ENCODE data around the gene SRGAP2C.
"Not testable (repeated sequence)": the region's sequence is repeated elsewhere in the genome, so short reads cannot be mapped to it uniquely, and the experiment has no call there.

The SRGAP2C gene

GRCh38 chr1:121187914-121188313, 3.1 kb downstream of the SRGAP2C start:
- DNase-seq, result not testable (repeated sequence)

- not testable (repeated sequence) for DNase-seq
Measured at GRCh38 chr1:121192512-121192911, 7.7 kb downstream of the SRGAP2C start.

DNA sequence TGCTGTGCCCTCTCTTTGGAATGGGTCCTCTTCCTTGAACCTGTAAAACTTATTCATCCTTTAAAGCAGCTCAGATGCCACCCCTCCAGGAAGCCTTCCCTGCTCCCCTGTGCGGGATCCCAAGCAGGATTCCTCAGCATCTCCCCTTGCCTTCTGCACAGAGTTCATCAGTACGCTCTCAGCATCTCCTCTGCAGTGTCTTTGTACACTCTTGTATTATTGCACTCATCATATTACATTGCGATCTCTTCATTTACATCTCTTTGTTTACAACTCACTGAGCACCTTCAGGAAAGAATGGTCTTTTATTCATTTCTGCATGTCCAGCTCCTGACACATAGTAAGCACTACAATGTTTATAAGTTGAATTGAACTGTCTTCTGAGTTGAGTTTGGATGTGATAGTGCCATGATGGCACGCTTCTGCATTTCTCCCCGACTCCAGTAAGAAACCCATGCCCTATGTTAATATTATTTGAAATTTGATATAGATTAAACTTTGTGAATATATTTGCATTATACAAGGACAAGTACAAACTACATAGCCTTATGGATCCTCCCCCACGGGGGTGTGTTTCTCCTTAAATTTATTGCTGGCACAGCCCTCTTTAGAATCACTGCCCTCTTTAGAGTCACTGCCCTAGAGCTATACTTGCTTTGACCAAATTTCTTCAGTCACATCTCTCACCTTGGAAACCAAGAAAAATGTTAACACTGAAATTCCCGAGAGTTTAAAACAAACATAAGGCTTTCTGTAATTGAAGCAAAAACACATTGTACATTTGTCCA, 12.5 kb downstream of the SRGAP2C start:
- not testable (repeated sequence) for DNase-seq

- not testable (repeated sequence) for DNase-seq
Measured at GRCh38 chr1:121199763-121200162, 15.0 kb downstream of the SRGAP2C start.

DNA sequence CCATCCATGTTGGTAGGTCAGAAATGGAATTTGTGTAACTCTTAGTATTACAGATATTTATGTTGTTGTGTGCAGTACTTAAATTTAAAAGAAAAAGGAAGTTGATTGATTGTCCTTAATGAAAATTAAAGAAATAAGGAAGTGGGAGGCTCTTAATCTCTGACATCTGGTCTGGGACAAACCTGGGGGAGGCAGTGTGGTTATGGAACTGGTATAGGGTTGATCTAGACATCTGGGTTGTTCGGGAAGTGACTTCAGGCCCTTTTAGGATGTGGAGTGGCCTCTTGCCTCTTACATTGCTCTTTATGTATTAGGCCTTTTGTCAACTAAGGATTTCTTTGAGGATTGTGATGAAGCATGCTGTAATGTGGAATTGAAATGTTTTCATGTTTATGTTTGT, 15.5 kb downstream of the SRGAP2C start:
- DNase-seq, result not testable (repeated sequence)

DNA sequence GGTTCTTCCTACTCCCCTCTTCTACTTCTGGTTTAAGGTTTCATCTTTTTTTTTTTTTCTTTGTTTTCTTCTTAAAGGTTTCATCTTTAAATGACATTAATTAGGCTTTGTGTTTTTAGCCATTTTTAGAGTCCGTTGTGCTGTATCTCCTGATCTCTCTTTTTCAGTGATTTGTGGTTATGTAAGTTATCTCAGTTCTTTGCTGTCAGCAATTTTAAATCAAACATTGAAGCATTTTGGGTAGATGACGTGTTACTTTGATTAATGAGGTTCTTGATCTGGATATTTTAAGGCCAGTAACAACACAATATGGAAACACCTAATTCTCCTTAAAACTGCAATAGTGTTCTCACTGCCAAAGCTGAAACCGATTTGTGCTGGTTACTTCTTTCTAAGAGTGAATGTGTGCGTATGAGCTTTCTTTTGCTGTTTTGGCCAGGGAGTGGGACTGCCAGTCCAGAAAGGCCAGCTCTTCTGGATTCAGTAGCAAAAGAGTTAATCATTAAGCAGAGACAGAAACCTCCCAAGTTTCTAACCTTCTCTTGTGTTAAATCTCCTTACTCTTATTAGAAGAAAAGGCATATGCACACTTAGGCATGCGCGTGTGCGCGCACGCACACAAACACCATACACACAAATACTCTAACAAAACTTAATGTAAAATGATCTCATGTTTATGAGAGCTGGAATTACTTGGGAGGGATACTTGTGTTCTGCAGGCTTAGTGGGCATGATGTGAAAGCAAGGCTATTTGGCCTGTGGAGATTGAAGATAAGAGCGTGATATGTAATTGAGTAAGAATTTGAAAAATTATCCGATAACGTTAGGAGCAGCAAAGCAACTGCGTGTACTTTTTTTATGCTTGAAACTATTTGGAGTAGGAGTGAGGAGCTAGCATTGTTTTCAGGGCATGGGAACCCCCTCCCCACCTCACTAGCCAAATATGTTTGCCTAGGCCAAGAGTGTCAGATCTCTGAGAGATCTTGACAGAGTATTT, 16.5 kb downstream of the SRGAP2C start:
- DNase-seq, result not testable (repeated sequence)

- not testable (repeated sequence) for DNase-seq
Measured at GRCh38 chr1:121202986-121203385, 18.2 kb downstream of the SRGAP2C start.

DNA sequence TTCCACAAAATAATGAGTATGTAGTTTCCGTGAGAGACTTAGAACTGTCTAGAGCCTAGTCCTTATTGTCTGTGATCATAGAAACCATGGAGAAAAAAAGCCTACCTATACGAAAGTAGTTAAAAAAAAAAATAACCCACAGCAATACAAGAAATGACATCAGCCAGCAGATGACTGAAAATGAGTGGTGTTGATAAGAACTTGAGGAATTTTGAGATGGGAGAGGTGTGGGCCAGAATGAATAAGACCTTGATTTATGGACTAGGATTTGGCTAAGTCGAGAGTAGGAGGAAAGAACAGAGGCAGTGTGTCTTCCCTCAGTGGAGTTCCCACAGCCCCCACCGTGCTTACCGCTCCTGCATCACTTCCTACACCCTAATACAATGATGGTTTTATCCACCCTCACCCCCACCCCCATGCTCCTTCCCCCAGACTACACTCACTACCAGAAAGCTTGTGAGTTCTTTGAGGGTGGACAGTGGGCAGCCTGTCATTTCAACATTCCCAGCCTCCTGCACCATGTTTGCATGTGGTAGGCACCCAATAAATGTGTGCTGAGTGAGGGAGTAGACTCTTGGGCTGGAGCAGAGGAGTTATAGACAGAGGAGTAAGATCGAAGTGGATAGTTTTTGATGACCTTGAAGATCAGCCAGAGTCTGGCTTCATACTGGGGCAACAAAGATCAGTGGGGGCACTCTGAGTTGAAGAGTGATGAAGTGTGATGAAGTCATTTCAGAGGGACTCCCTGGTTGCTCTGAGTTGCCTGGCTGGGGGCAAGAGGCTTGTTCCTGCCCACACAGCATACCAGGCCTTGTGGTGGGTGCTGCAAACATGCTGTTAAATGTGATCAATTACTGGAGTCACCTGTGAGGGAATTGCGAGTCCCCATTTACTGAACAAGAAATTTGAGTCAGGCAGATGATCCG, 21.3 kb downstream of the SRGAP2C start:
- DNase-seq, result not testable (repeated sequence)

DNA sequence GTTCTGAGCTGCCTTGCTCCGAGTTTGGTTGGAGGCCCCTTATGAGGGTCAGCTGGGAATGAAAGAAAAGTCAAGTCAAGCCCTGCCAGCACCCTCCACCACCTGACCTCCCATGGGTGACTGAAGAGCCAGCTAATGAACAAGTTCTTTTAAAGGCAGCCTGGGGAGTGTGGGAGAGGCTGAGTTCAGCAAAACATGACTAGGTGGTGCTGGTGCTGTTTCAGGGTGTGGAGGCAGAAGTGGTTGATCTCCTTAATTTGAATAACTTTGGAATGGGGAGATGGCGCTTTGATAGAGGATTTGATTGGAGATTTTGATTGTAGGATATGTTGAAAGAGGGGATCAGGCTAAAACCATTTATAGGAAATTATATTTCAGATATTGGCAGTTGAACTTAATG, 22.6 kb downstream of the SRGAP2C start:
- DNase-seq, result not testable (repeated sequence)

DNA sequence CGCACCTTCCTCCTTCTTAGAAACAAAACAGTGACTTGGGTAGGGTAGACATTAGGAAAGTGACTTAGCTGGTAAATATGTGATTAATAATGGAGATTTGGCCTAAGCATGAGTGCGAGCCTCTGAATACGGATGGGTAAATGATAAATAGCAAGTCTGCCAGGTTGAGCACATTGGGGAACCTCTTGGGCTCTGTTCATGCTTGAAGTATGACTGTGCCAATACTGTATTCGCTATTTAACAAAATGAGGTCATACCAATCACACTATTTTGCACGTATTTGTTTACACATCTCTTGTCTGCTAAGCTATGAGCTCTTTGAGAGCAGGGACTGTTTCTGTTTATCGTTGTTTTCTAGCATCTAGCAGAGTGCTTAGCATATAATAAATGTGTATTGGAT, 23.6 kb downstream of the SRGAP2C start:
- DNase-seq, result not testable (repeated sequence)

DNA sequence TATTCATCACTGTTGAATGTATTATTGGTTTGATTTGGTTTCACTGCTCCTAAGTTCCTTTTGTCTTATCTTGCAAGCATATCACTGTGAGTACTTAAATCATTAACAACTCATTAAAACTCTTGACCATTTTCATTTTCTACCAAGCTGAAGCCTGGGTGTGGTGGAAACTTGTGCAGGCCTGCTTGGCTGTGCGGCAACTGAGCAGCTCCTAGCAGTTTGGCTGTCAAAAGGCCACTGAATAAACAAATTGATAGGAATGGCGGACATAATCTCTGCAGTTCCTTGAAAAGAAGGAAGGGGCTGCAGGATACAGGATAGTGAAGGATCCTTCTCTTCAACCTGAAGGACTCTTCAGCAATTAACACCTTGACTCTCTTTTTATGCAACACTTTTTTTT, 26.0 kb downstream of the SRGAP2C start:
- not testable (repeated sequence) for DNase-seq

DNA sequence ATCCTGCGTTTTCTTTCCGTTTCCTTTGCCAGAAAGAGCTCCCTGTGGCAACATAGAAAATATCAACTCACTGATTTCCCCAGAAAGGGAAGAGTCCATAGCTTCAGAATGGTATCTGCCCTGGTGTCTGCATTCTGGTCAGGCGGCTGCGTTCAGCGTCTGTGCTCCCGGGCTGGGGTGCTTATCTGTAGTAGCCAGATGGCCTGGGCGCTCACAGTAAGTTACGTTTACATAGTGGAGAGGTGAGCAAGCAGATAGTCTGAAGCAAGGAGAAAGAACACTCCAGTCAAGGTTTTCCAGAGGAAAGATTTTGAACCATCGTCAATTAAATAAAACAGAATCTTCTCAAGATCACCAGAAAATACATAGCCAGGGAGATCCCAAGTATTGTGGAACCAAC, 28.7 kb downstream of the SRGAP2C start:
- not testable (repeated sequence) for DNase-seq

GRCh38 chr1:121214544-121215156, 29.9 kb downstream of the SRGAP2C start:
- DNase-seq, result not testable (repeated sequence)

DNA sequence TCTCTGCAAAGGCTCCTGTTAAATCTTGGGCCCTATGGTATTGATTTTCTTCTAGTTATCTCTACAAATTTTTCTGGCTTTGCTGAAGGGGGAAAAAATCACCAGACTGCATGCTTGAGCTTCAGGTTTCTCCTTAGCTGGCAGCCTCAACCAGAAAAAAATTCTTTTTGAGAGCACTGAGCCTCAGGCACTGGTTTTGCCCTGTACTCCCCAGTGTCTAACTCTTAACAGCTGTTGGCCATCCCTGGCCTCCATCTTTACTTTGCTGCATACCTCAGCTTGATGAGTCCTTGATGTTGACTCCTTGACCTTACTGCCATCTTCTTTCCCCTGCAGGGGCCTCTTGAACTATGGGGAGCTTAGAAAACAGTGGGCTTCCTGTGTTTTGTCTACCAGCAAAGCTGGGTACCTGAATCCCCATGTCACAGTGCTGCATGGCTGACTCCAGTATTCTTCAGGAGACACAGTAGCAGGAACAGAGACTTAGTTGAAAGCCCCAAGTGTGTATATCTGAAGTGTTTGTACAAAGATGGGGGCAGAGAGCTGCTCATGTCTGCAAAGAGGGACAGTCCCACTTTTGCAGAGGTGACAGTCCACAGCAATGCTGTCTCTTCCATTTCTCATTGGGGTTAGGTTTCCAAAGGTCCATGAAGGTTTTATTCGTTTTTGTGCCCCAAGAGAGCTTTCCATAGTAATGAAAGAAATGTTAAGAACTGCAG, 31.1 kb downstream of the SRGAP2C start:
- DNase-seq, result not testable (repeated sequence)

- DNase-seq, result not testable (repeated sequence)
Measured at GRCh38 chr1:121216676-121217075, 31.9 kb downstream of the SRGAP2C start.

- not testable (repeated sequence) for DNase-seq
Measured at GRCh38 chr1:121221770-121222169, 37.0 kb downstream of the SRGAP2C start.

GRCh38 chr1:121224714-121225113, 39.9 kb downstream of the SRGAP2C start:
- not testable (repeated sequence) for DNase-seq

- not testable (repeated sequence) for DNase-seq
Measured at GRCh38 chr1:121226295-121226904, 41.6 kb downstream of the SRGAP2C start.

- not testable (repeated sequence) for DNase-seq
Measured at GRCh38 chr1:121226925-121227324, 42.1 kb downstream of the SRGAP2C start.

- DNase-seq, result not testable (repeated sequence)
Measured at GRCh38 chr1:121227544-121228330, 43.0 kb downstream of the SRGAP2C start.

Measured in activated CD4-positive, CD25-positive, alpha-beta regulatory T cell (primary cell).